Esophagus squamous epithelium (tissue), 5 donors: ENCODE measurements around the gene SPTY2D1. TPM values are rescaled to one million over a fixed set of nuclear protein-coding genes. Genes with fewer than 3 reads are reported as not detected.

Experiments used
- DNase-seq: peaks from one replicate; lab custom pipeline; 2025; lab: John Stamatoyannopoulos, UW
- H3K27ac ChIP-seq, 4 donors: fragments of 200-600 bp; sonication (generic); one replicate each; pipeline ENCODE4 v1.5.1; 2016 to 2019; ENCODE audit warnings: mild to moderate bottlenecking in 1 of 4
- H3K27me3 ChIP-seq, 4 donors: fragments of 200-600 bp; sonication (generic); 1 replicate in 3 of 4; 2 replicates in 1 of 4; pipeline versions ENCODE4 v1.5.1 to v1.6.0; 2017 to 2021; ENCODE audit warnings: antibody characterized with exemption in 1 of 4
- H3K36me3 ChIP-seq, 3 donors: fragments of 200-600 bp; sonication (generic); one replicate each; pipeline ENCODE4 v1.5.1; 2016 to 2019
- H3K4me1 ChIP-seq, 3 donors: fragments of 200-600 bp; sonication (generic); one replicate each; pipeline ENCODE4 v1.5.1; 2017 to 2019
- H3K4me3 ChIP-seq, 4 donors: fragments of 200-600 bp; sonication (generic); 1 replicate in 3 of 4; 2 replicates in 1 of 4; pipeline ENCODE4 v1.5.1; 2016 to 2019; ENCODE audit warnings: mild to moderate bottlenecking in 2 of 4, moderate library complexity in 1 of 4
- H3K9me3 ChIP-seq, 3 donors: fragments of 200-600 bp; sonication (generic); one replicate each; pipeline ENCODE4 v1.5.1; 2016 to 2019
- POLR2A ChIP-seq, 4 donors: fragments of 450-650 bp; IDR thresholded peaks; one replicate each; pipeline ENCODE4 v1.6.1; 2017; ENCODE audit warnings: antibody characterized with exemption in 4 of 4, mild to moderate bottlenecking in 4 of 4, moderate library complexity in 3 of 4
- WGBS, 2 donors: methylation state at CpG; one replicate each; pipeline ENCODE4 v1.1.5; 2018; 5-methylcytosine and 5-hydroxymethylcytosine counted together
- intact Hi-C: fragments of 100-400 bp; cut with DNase I; formaldehyde crosslinking; loops from one replicate; pipeline ENCODE4 v1.15.0; 2022
- total RNA-seq, 4 donors: library from RNA; depleted of rRNA; stranded (reverse); fragments of >200 nt; gene quantifications; one replicate each; pipeline ENCODE4 v1.1.0, GENCODE V29; 2016
- TF ChIP-seq, protein P1 (sequence below), 6 experiments: fragments of 450-650 bp in 4 of 6; fragments of 200-600 bp in 2 of 6; sonication (generic) in 2 of 6; IDR thresholded peaks; one replicate each; pipeline ENCODE4 v1.5.1; 2016 to 2019; ENCODE audit warnings: antibody characterized with exemption in 6 of 6, mild to moderate bottlenecking in 4 of 6, moderate library complexity in 4 of 6
- donor health status: DM: yes; HTN: yes; CAD: no.

SPTY2D1 gene
- total RNA-seq, 4 donors from 2014 or later = 16.6 to 30.9 (median 19.0) TPM

DNA sequence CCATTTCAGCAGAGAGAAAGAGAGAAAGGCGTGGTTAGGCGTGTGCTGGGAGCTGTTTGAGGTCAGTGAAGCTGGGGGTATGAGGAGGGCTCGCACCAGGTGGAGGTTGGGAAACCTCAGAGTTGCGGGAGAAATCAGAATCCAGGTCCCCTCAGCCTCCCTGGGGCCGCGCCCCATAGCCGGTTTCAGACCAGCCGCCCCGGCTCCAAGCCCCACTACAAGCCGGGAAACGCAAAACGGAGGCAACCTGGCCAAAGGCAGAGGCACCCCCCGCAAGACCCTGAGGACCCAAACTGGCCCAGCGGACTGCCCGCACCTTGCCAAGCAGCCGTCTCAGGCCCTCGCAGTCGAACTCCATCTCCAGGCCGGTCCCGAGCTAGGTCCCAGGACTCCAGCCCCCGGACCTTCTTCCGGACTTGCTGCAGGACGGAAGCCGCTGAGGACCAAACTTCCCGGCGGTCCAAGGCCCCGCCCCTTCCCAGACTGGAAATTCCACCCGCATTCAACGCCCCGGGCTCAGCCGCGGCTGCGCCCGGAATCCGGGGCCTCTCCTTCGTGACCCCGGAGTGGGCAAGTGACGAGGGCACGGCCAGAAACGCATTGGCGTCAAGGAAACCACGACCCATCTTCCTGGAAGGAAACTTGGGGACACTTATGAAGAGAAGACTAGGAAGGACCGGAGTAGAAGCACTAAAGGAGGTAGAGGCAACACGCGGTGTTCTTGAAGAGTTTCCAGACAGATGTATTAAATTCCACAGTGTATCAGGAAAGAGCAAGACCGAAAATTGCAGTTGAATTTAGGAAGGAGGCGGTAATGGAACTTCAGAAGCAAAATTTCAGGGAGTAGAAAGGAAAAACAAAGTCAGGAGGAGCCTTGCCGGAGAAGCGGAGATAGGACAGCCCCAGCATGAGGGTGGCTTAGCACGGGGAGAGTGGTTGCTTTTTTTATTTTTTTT is 45.6 kb downstream of the SPTY2D1 start, which contains the start of gene UEVLD:
TSS of gene UEVLD (minus strand) at position 438 of the 956 bp plus-strand sequence. CDS start at position 358, 80 bp downstream.
- TF ChIP-seq, protein P1, sequence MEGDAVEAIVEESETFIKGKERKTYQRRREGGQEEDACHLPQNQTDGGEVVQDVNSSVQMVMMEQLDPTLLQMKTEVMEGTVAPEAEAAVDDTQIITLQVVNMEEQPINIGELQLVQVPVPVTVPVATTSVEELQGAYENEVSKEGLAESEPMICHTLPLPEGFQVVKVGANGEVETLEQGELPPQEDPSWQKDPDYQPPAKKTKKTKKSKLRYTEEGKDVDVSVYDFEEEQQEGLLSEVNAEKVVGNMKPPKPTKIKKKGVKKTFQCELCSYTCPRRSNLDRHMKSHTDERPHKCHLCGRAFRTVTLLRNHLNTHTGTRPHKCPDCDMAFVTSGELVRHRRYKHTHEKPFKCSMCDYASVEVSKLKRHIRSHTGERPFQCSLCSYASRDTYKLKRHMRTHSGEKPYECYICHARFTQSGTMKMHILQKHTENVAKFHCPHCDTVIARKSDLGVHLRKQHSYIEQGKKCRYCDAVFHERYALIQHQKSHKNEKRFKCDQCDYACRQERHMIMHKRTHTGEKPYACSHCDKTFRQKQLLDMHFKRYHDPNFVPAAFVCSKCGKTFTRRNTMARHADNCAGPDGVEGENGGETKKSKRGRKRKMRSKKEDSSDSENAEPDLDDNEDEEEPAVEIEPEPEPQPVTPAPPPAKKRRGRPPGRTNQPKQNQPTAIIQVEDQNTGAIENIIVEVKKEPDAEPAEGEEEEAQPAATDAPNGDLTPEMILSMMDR (IDR thresholded peaks at IDR 0.05) = peak in 1 of 6 experiments; percentile 15
- peak in 3 of 4 donors; percentile 29 to 78 (median 61) for TF ChIP-seq POLR2A (IDR thresholded peaks at IDR 0.05)
- Histone ChIP-seq H3K9me3 (no peaks in the 10 kb centered on the region), H3K4me3 (peak within 1 kb of the TSS; percentile 71 to 93 (median 90)), H3K4me1 (peaks cover 9 to 50% (median 28%) of the 10 kb centered on the region in 3 donors), H3K27ac (peak within 1 kb of the TSS; percentile 85 to 92 (median 91)), H3K36me3 (no peaks in the 10 kb centered on the region), H3K27me3 (no peaks in the 10 kb centered on the region)
- no peak for DNase-seq
- 1 to 4% methylated on average over 19 to 22 of the region's 50 CpGs for WGBS, 2 donors
- intact Hi-C loops = no loop called here

DNA sequence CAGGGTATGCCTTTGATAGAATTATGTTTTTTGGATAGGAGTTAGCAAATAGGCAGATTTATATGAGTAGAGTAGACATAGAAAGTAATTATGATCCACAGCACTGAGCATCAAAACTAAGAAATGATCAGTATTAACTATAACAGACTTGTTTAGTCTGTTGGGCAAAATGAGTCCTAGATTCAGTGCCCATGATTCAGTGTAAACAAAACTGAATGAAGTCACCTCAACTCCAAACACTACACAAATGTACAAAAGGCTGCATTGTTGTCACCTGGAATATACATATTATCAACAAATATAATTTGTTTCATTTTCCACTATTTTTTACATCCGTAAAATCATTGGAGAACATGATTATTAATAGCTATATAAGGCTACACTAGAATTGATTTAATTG is 52.3 kb downstream of the SPTY2D1 start:
- H3K27ac ChIP-seq = no peak overlapping the region
- peaks cover 0 to 17% (median 0%) of the 10 kb centered on the region in 3 donors for H3K36me3 ChIP-seq
- H3K9me3 ChIP-seq = no peaks in the 10 kb centered on the region
- no peak for TF ChIP-seq POLR2A (IDR thresholded peaks at IDR 0.05)
- TF ChIP-seq, protein P1 (IDR thresholded peaks at IDR 0.05) = no peak
- DNase-seq = no peak
- WGBS, 2 donors = 81 to 88% methylated on average over 1 of the region's 1 CpG
- peaks cover 0 to 13% (median 0%) of the 10 kb centered on the region in 3 donors for H3K4me1 ChIP-seq
- no peak overlapping the region for H3K4me3 ChIP-seq
- no peaks in the 10 kb centered on the region for H3K27me3 ChIP-seq
- intact Hi-C loops = no loop called here

DNA sequence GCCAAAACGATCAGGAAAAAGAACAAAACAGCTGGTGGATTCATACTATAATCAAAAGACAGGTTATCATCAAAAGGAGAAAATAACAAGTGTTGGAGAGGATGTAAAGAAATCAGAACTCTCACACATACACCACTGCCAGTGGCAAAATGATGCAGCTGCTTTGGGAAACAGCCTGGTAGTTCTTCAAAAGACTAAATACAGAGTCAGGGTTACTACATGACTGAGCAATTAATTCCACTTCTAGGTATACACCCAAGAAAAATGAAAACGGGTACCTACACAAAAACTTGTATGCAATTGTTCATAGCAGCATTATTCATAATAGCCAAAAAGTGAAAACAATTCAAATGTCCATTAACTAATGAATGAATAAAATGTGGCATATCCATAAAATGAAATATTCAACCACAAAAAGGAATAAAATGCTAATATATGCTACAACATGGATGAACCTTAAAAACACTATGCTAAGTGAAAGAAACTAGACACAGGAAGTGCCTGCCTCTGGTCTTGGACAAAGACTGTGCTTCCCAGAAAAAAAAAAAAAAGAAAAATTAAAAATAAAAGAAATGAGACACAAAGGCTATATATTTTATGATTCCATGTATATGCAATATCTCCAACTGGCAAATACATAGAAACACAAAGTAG is 53.9 kb downstream of the SPTY2D1 start:
- Histone ChIP-seq H3K4me3 (no peak overlapping the region), H3K27ac (no peak overlapping the region), H3K36me3 (peaks cover 0 to 33% (median 0%) of the 10 kb centered on the region in 3 donors), H3K4me1 (peaks cover 0 to 6% (median 0%) of the 10 kb centered on the region in 3 donors), H3K27me3 (no peaks in the 10 kb centered on the region), H3K9me3 (no peaks in the 10 kb centered on the region)
- no peak for TF ChIP-seq POLR2A (IDR thresholded peaks at IDR 0.05)
- TF ChIP-seq, protein P1 (IDR thresholded peaks at IDR 0.05) = no peak
- WGBS, 2 donors = 47 to 55% methylated on average over 2 of the region's 2 CpGs
- intact Hi-C loops = no loop called here
- no peak for DNase-seq

DNA sequence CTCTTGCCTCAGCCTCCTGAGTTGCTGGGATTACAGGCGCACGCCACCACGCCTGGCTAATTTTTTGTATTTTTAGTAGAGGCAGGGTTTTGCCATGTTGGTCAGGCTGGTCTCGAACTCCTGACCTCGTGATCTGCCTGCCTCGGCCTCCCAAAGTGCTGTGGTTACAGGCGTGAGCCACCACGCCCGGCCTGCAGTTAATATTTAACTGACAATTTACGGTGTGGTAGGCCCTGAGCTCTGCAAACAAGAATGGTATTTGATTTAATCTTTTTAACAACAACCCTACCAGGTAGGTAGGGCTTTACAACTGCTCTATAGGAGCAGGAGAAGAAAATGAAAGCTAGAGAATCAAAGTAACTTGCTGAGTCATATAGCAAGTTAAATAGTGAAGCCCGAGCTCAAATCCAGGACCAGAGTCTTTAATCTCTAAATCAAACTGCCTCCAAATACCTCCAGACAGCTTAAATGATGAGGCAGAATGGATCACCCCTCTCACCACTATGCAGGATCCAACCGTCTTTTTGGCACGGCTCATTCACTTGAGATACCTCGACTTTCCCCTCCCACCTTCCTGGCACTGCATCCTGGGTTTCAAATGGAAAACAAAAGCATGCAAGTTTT is 55.1 kb downstream of the SPTY2D1 start:
- Histone ChIP-seq H3K27me3 (no peaks in the 10 kb centered on the region), H3K4me3 (no peak overlapping the region), H3K4me1 (peaks cover 0 to 6% (median 0%) of the 10 kb centered on the region in 3 donors), H3K9me3 (no peaks in the 10 kb centered on the region), H3K36me3 (peaks cover 0 to 44% (median under 1%) of the 10 kb centered on the region in 3 donors), H3K27ac (peak overlapping the region in 2 of 4 donors; percentile 27 to 35)
- DNase-seq = no peak
- intact Hi-C loops = no loop called here
- no peak for TF ChIP-seq POLR2A (IDR thresholded peaks at IDR 0.05)
- TF ChIP-seq, protein P1 (IDR thresholded peaks at IDR 0.05) = no peak
- WGBS, 2 donors = 59 to 64% methylated on average over 8 of the region's 14 CpGs
